ENCODE measurements around the gene RNF212. TPM values are rescaled to one million over a fixed set of nuclear protein-coding genes. Genes with fewer than 3 reads are reported as not detected.

RNF212 gene
- 1 to 10 TPM; 2.1 to 2.6 TPM for total RNA-seq
- total RNA-seq: 2.3 reads per million in 2 donors

DNA sequence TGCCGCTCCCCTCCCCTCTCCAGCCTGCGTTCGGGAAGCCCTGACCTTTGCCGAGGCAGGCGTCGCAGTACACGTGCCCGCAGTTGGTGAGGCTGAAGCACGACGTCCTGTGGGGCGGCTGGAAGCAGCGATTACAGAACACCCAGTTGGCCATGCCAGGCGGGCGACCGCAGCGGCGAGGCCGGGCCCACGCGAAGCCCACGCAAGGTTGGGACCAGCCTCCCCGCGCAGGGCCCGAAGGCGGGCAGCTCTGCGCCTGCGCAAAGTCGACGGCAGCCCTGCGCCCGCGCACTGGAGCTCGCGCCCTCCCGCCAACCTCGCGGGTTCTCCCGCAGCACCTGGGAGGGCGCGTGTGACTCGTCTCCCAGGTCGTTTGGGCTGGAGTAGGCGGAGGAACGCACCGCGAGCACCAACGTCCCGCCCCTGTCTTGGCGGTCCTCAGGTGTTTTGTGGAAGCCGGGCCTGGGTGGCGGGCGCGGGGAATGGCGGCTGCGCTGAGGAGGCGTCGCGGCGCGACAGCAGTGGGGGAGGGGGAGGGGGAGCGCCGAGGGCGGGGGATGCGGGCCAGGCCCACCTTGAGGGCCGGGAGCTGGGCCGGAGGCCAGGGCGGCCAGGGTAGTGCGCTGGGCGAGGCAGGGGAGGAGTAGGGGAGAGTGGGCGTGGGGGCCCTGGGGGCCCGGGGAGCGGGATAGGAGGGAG lies at the start of gene RNF212:
Gene RNF212, minus strand, starts transcription at position 254 of the 699 bp plus-strand sequence. Its CDS starts 100 bp downstream, at position 154.
- ATAC-seq (peak; percentile 72), DNase-seq (peak; percentile 29 to 41 (median 36))
- peaks cover 61% of the 10 kb centered on the region for H3K27me3 Mint-ChIP-seq
- H3K4me1 Mint-ChIP-seq: peaks cover 16% of the 10 kb centered on the region
- no peaks in the 10 kb centered on the region for H3K9me3 ChIP-seq (ENCODE audit: control insufficient read depth, low read length, poor library complexity, severe bottlenecking)
- H3K4me3 Mint-ChIP-seq: peak within 1 kb of the TSS; percentile 61
- peaks cover 8% of the 10 kb centered on the region for H3K36me3 Mint-ChIP-seq (ENCODE audit: low read depth)
- no peak within 1 kb of the TSS for H3K27ac Mint-ChIP-seq

DNA sequence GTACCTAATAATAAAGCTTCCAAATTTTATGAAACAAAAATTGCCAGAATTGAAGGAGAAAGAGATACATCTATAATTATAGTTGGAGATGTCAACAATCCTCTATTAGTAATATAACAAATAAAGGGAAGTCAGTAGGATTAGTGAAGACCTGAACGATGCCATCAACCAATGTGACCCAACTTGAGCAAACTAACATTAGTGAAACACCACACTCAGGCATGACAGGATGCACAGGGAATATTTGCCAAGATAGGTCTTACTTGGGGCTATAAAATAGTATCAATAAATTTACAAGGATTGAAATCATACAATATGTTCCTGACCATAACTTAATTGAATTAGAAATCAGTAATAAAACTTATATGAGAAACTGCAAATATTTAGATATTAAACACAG lies 47.0 kb upstream of the RNF212 start:
- DNase-seq (no peak), ATAC-seq (no peak)
- Mint-ChIP-seq H3K4me1 (peaks cover 6% of the 10 kb centered on the region), H3K27ac (no peak overlapping the region), H3K36me3 (ENCODE audit: low read depth) (no peaks in the 10 kb centered on the region), H3K4me3 (no peak overlapping the region), H3K27me3 (peaks cover 16% of the 10 kb centered on the region)
- no peaks in the 10 kb centered on the region for H3K9me3 ChIP-seq (ENCODE audit: control insufficient read depth, low read length, poor library complexity, severe bottlenecking)

- H3K9me3 ChIP-seq (ENCODE audit: control insufficient read depth, low read length, poor library complexity, severe bottlenecking): no peaks in the 10 kb centered on the region
- no peaks in the 10 kb centered on the region for H3K36me3 Mint-ChIP-seq (ENCODE audit: low read depth)
- peaks cover 41% of the 10 kb centered on the region for H3K27me3 Mint-ChIP-seq
- no peaks in the 10 kb centered on the region for H3K4me1 Mint-ChIP-seq
- DNase-seq (no peak), ATAC-seq (no peak)
- H3K4me3 Mint-ChIP-seq: no peak overlapping the region
- no peak overlapping the region for H3K27ac Mint-ChIP-seq
Observed at GRCh38 chr4:1156069-1156468, 42.7 kb upstream of the RNF212 start.

DNA sequence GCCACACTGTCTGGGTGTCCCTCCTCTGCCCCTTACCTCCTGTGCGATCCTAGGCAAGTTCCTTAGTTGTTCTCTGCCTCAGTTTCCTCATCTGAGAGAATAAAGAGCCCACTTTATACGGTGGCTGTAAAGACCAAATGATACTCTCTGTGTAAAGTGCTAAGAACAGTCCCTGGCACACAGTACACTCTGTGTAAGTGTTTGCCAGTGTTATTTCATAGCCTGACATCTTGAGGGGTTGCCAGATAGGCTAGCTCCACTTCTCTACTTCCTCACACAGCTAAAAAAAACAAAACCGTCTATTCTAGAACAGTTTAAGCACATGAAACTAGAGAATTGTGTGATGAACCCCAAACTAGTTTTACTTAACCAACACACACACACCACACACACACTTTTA lies 42.0 kb upstream of the RNF212 start:
- DNase-seq: no peak
- no peak overlapping the region for H3K27ac Mint-ChIP-seq
- no peaks in the 10 kb centered on the region for H3K4me1 Mint-ChIP-seq
- peaks cover 41% of the 10 kb centered on the region for H3K27me3 Mint-ChIP-seq
- H3K36me3 Mint-ChIP-seq (ENCODE audit: low read depth): no peaks in the 10 kb centered on the region
- H3K4me3 Mint-ChIP-seq: no peak overlapping the region
- ATAC-seq: no peak
- H3K9me3 ChIP-seq (ENCODE audit: control insufficient read depth, low read length, poor library complexity, severe bottlenecking): no peaks in the 10 kb centered on the region

DNA sequence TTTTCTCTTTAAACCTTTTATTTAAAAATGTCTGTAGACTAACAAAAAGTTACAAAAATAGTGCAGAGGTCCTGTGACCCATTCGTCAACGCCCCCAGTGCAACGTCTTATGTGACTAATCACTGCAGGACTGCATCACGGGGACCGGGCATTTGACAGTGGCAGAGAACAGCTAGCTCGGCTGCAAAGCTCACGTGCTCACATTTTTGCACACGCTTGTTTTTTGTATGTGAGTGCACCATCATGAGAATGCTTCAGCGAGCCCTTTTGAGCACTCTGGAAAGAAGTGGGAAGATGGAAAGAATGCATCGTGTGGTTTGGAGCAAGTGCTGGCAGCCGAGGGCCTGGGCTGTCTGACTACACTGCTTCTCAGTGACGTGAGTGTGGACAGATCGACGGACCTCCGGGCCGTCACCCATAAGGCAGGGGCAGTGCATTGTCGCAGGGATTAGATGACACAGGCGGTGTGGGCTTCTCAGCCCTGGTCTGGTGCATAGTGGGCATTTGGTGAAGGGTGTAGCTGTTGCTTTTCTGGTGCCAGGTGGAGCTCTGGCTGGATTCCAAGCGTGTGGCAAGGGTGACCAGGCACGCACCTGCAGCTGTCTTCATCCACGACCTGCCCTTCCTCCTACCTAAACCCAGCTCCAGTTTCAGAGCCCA lies 41.3 kb upstream of the RNF212 start:
- Mint-ChIP-seq H3K27ac (peak overlapping the region; percentile 67), H3K4me1 (no peaks in the 10 kb centered on the region)

GRCh38 chr4:1154126-1154522 lies 40.8 kb upstream of the RNF212 start:
- Mint-ChIP-seq H3K27ac (peak overlapping the region; percentile 67), H3K4me1 (no peaks in the 10 kb centered on the region), H3K27me3 (peaks cover 38% of the 10 kb centered on the region), H3K36me3 (ENCODE audit: low read depth) (no peaks in the 10 kb centered on the region), H3K4me3 (no peak overlapping the region)
- H3K9me3 ChIP-seq (ENCODE audit: control insufficient read depth, low read length, poor library complexity, severe bottlenecking): no peaks in the 10 kb centered on the region
- DNase-seq (no peak), ATAC-seq (no peak)

More for the DNA sequence above, 41.3 kb upstream of the RNF212 start:
- H3K9me3 ChIP-seq (ENCODE audit: control insufficient read depth, low read length, poor library complexity, severe bottlenecking): no peaks in the 10 kb centered on the region
- Mint-ChIP-seq H3K36me3 (ENCODE audit: low read depth) (no peaks in the 10 kb centered on the region), H3K27me3 (peaks cover 41% of the 10 kb centered on the region), H3K4me3 (no peak overlapping the region)
- no peak for DNase-seq
- no peak for ATAC-seq

- no peak overlapping the region for H3K4me3 Mint-ChIP-seq
- ATAC-seq: no peak
- peaks cover 39% of the 10 kb centered on the region for H3K27me3 Mint-ChIP-seq
- no peaks in the 10 kb centered on the region for H3K9me3 ChIP-seq (ENCODE audit: control insufficient read depth, low read length, poor library complexity, severe bottlenecking)
- H3K27ac Mint-ChIP-seq: no peak overlapping the region
- H3K36me3 Mint-ChIP-seq (ENCODE audit: low read depth): no peaks in the 10 kb centered on the region
- H3K4me1 Mint-ChIP-seq: no peaks in the 10 kb centered on the region
- DNase-seq: no peak
Observed at GRCh38 chr4:1153567-1154090, 40.3 kb upstream of the RNF212 start.

DNA sequence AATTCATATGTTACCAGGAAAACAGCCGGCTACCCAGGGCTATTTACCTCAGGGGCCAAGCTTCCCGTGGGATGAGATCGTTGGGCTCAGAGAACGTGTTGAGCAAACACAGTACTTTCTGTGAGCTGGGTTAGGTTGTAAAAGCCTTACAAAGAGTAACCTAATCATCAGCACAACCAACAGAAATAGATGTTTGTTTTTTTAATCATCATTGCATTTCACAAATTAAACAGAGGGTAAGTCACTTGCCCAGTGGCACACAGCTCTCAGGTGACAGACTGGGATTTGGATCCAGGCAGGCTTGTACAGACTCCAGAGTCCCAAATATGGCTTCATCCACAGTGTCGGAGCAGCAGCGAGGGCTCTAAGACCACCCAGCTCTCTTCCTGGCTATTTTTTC lies 38.9 kb upstream of the RNF212 start:
- Mint-ChIP-seq H3K27ac (no peak overlapping the region), H3K27me3 (peaks cover 41% of the 10 kb centered on the region), H3K4me1 (no peaks in the 10 kb centered on the region), H3K4me3 (no peak overlapping the region), H3K36me3 (ENCODE audit: low read depth) (no peaks in the 10 kb centered on the region)
- no peak for ATAC-seq
- no peak for DNase-seq
- no peaks in the 10 kb centered on the region for H3K9me3 ChIP-seq (ENCODE audit: control insufficient read depth, low read length, poor library complexity, severe bottlenecking)

GRCh38 chr4:1151541-1151940 lies 38.2 kb upstream of the RNF212 start:
- DNase-seq: no peak
- Mint-ChIP-seq H3K27ac (no peak overlapping the region), H3K36me3 (ENCODE audit: low read depth) (no peaks in the 10 kb centered on the region), H3K27me3 (peaks cover 40% of the 10 kb centered on the region), H3K4me3 (no peak overlapping the region), H3K4me1 (no peaks in the 10 kb centered on the region)
- H3K9me3 ChIP-seq (ENCODE audit: control insufficient read depth, low read length, poor library complexity, severe bottlenecking): no peaks in the 10 kb centered on the region
- ATAC-seq: no peak

DNA sequence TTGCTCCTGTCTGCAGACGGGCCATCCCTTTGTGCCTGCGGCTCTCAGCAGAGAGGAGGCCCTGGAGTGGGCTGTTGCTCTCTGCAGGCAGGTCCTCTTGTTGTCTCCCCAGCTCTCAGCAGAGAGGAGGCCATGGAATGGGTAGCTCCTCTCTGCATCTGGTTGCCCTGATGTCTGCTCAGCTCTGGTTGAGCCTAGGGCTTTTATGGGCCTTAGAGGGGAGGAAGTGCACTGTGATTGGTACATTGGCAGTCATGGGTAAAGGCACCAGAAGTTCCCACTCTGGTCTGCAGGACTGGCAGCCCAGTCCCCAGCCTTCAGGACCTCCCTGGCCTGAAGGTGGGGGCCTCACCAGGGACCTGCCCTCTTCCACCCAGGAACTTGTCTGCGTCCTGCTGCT lies 37.5 kb upstream of the RNF212 start:
- no peaks in the 10 kb centered on the region for H3K4me1 Mint-ChIP-seq
- ATAC-seq: no peak
- DNase-seq: no peak
- H3K9me3 ChIP-seq (ENCODE audit: control insufficient read depth, low read length, poor library complexity, severe bottlenecking): no peaks in the 10 kb centered on the region
- no peak overlapping the region for H3K27ac Mint-ChIP-seq
- no peaks in the 10 kb centered on the region for H3K36me3 Mint-ChIP-seq (ENCODE audit: low read depth)
- H3K4me3 Mint-ChIP-seq: no peak overlapping the region
- peaks cover 33% of the 10 kb centered on the region for H3K27me3 Mint-ChIP-seq

- no peak for DNase-seq
- peaks cover 5% of the 10 kb centered on the region for H3K36me3 Mint-ChIP-seq (ENCODE audit: low read depth)
- ATAC-seq: no peak
- no peak overlapping the region for H3K4me3 Mint-ChIP-seq
- H3K9me3 ChIP-seq (ENCODE audit: control insufficient read depth, low read length, poor library complexity, severe bottlenecking): no peaks in the 10 kb centered on the region
- peaks cover 21% of the 10 kb centered on the region for H3K4me1 Mint-ChIP-seq
- H3K27ac Mint-ChIP-seq: no peak overlapping the region
- H3K27me3 Mint-ChIP-seq: peaks cover 53% of the 10 kb centered on the region
Observed at GRCh38 chr4:1139860-1140259, 26.5 kb upstream of the RNF212 start.

- no peak overlapping the region for H3K27ac Mint-ChIP-seq
- H3K9me3 ChIP-seq (ENCODE audit: control insufficient read depth, low read length, poor library complexity, severe bottlenecking): no peaks in the 10 kb centered on the region
- peaks cover 20% of the 10 kb centered on the region for H3K4me1 Mint-ChIP-seq
- ATAC-seq (no peak), DNase-seq (no peak)
- peaks cover 42% of the 10 kb centered on the region for H3K27me3 Mint-ChIP-seq
- H3K36me3 Mint-ChIP-seq (ENCODE audit: low read depth): peaks cover 2% of the 10 kb centered on the region
- peak overlapping the region; percentile 87 for H3K4me3 Mint-ChIP-seq
Observed at GRCh38 chr4:1137850-1138249, 24.5 kb upstream of the RNF212 start.

- Mint-ChIP-seq H3K4me3 (peak overlapping the region; percentile 87), H3K36me3 (ENCODE audit: low read depth) (no peaks in the 10 kb centered on the region), H3K4me1 (peaks cover 20% of the 10 kb centered on the region), H3K27ac (no peak overlapping the region), H3K27me3 (peaks cover 36% of the 10 kb centered on the region)
- H3K9me3 ChIP-seq (ENCODE audit: control insufficient read depth, low read length, poor library complexity, severe bottlenecking): no peaks in the 10 kb centered on the region
- DNase-seq: no peak
- no peak for ATAC-seq
Observed at GRCh38 chr4:1137063-1137776, 23.9 kb upstream of the RNF212 start.
